Stimulated activated CD8-positive, alpha-beta memory T cell treated with anti-CD3 and anti-CD28 coated beads, Interleukin-15, amount 100 ng/mL, for 24 hours (primary cell): ENCODE measurements around the gene SMIM44.
A peak's percentile ranks its signal among the peaks of the same experiment; 100 is the strongest.
"Not testable (repeated sequence)": the region's sequence is repeated elsewhere in the genome, so short reads cannot be mapped to it uniquely, and the experiment has no call there.

Experiments
- DNase-seq: peaks from one replicate; pipeline ENCODE4 v3.0.0-alpha.2; 2020; ENCODE audit warnings: low read depth

SMIM44 gene

DNA sequence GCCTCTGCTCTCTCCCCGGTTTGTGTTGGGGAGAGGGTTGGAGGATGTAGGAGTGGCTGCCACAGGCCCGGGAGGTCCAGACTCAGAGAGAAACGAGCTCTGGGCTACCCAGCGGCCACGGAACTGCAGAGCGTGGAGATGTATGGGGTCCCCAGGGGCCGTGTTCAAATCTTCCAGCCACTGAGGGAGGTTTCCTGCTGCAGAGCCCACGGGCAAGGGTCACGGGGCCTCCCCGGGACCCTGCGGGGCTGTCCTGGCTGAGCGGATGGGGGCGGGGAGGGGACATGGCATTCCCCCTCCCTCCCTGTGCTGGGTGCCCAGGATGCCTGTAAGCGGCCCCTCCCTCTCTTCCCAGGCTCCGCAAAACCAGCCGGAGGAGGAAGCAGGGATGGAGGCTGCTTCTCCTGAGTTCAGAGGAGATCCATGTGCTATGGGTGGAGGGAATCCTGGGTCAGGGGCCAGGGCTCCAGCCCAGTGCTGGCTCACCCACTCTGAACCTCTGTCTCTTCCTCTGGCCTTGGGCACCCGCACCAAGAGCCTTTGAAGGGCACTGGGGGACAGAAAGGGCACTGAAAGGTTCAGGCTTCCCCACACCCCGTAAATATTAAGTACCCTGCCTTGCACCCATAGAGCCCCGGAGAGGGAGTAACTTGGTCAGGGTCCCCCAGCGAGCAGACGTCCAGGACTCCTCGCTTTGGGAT, 25.6 kb downstream of the SMIM44 start:
- DNase-seq, result no peak

- DNase-seq, result no peak
These were observed 26.2 kb downstream of the SMIM44 start for GRCh38 chr19:3456925-3457527.

GRCh38 chr19:3455960-3456601, 27.2 kb downstream of the SMIM44 start:
- DNase-seq, result no peak

- no peak for DNase-seq
These were observed 27.8 kb downstream of the SMIM44 start for GRCh38 chr19:3455393-3455955.

DNA sequence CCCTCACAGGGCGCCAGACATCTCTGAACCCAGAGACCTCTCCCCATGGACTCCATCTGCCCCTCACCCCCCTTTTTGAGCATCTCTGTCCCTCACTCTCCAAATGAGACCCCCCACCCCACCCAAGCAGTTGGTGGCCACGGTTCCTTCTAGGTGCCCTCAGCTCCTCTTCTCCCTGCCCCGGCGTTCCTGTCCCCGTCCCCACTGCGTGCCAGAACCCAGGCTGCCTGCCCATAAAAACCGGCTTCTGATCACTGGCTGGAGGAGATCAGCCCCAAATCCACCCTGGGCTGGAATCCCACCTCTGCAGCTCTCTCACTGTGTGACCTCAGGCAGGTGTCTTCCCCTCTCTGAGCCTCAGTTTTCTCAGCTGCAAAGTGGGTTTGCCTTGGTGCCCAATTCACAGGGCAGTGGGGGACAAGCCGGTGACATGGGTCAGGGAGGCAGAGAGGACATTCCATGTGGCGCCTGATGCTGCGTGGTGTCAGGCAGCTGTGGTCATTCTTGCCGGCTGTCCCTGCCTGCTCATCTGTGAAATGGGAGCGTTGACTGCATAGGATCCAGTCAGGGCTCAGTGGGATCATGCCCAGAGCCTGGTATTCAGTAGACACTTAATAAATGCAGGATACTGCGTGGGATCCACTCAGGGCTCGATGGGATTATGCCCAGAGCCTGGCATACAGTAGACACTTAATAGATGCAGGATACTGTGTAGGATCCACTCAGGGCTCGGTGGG, 28.4 kb downstream of the SMIM44 start:
- no peak for DNase-seq

DNA sequence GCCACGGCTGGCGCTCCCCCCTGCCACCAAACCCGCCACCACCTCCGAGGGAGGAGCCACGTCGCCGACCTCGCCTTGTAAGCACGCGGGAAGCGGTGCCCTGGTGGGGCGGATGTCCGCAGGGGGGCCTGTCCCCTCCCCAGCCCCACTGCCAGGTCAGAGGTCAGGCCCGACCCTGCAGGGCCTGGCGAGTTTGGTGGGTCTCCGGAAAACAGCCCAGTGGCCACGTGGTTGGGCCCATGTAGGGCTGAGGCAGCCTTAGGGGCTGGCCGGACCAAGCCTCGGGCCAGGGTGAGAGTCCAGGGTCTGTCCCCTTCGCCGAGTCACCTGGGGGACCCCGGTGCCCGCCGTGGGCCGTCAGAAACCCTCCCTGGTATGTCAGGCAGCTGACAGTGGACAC, 29.4 kb downstream of the SMIM44 start:
- DNase-seq, result no peak

DNA sequence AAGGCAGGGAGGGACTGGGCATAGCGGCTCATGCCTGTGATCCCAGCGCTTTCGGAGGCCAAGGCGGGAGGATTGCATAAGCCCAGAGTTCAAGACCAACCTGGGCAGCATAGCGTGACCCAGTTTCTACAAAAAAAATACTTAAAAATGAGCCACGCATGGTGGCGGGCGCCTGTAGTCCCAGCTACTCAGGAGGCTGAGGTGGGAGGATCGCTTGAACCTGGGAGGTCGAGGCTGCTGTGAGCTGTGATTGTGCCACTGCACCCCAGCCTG, 30.4 kb downstream of the SMIM44 start:
- DNase-seq, result not testable (repeated sequence)

DNA sequence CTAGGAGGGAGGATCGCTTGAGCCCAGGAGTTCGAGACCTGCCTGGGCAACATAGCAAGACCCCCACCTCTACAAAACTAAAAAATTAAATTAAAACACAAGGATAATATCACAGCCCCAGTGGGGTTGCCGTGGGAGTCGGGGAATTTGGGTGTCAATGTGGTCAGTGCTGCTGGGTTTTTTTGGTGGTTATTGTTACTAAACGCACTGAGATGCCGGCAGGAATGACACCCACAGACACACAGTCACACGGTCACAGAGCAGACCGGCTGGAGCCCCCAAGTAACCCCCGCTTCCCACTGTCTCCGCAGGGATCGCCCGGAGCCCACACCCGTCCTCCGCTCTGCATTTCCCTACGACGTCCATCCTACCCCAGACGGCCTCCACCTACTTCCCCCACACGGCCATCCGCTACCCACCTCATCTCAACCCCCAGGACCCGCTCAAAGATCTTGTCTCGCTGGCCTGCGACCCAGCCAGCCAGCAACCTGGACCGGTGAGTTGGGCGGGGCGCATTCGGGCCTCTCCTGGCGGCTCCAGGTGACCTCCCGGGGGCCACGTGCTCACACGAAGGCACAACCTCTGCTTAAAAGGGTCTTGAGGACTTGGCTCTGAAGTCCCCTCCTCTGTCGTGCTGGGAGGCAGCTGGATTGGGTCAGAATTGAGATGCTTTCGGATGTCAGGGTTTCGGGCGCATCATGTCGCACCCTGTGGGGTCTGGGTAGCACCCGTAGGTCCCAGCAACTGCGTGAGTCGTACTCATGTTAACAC, 30.9 kb downstream of the SMIM44 start:
- DNase-seq, result no peak

- DNase-seq, result no peak
These were observed 31.8 kb downstream of the SMIM44 start for GRCh38 chr19:3451451-3451866.

DNA sequence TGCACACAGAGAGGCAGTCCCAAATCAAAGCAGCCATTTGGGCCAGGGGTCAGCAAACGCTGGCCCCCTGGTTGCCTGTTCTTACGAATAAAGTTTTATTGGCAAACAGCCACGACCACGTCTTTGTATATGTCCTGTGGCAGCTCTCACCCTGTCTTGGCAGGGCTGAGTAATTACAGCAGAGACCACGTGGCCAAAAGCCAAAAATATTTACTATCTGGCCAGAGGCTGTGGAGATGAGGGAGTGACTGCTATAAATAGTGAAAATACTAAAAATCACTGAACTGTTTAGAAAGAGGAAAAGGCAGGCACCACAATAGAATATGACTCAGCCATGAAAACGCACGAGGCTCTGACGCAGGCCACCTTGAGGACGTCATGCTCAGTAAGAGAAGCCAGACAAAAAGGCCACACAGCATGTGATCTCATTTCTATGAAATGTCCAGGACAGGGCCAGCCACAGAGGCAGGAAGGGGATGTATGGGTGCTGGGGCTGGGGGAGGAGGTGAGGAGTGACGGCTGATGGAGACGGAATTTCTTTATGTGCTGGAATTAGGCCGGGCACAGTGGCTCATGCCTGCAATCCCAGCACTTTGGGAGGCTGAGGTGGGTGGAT, 32.3 kb downstream of the SMIM44 start:
- DNase-seq, result no peak

GRCh38 chr19:3448616-3449334, 34.5 kb downstream of the SMIM44 start:
- no peak for DNase-seq

GRCh38 chr19:3446657-3447056, 36.6 kb downstream of the SMIM44 start:
- DNase-seq, result not testable (repeated sequence)

DNA sequence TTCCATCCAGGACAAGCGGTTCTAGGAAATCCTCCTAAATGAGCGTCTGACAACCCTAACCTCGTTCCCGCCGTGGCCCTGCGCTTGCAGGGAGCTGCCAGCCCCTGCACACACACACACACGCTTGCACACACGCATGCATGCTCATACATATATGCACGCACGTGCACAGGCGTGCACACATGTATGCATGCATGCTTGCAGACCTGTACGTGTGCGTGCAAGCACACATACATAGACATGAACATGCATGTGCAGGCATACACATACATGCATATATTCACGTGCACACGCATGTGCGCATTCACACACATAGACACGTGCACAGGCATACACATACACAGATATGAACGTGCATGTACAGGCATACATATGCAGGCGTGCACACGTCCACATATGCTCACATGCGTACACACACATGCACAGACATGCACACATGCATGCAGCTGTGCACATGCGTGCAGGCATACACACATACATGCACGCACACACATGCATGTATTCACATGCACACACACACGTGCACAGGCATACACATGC, 38.5 kb downstream of the SMIM44 start:
- DNase-seq, result no peak

DNA sequence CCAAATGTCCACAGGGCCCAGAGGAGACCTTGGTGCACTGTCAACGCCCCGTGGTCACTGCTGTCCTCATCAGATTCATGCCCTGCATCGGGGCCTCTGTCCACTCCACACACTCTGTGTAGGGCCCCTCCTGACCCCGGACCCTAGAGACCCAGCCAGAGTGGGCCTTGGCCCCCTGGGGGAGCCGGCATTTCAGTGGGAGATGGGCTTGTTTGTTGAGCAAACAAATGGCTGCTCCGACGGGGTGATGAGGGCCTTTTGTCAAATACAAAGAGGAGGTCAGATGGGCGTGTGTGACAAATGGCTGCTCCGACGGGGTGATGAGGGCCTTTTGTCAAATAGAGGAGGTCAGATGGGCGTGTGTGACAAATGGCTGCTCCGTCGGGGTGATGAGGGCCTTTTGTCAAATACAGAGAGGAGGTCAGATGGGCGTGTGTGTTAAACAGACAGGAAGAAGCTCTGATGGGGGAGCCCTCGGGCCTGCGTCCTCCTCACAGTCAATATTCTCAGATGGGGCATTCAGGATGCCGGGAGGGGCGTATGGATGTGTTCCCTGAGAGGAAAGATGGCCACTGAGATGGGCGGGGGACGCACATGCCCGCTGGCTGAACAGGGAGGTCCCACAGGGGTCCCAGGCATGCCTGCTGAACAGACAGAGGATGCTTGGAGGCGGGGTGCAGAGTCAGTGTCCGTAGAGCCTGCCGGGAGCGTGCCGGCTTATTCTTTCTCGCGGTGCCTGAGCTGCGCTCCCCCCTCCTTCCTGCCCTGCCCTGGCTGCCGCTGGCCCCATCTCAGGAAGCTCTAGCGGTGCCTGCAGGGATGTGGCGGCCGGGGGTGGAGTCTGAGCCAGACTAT, 39.2 kb downstream of the SMIM44 start:
- no peak for DNase-seq

DNA sequence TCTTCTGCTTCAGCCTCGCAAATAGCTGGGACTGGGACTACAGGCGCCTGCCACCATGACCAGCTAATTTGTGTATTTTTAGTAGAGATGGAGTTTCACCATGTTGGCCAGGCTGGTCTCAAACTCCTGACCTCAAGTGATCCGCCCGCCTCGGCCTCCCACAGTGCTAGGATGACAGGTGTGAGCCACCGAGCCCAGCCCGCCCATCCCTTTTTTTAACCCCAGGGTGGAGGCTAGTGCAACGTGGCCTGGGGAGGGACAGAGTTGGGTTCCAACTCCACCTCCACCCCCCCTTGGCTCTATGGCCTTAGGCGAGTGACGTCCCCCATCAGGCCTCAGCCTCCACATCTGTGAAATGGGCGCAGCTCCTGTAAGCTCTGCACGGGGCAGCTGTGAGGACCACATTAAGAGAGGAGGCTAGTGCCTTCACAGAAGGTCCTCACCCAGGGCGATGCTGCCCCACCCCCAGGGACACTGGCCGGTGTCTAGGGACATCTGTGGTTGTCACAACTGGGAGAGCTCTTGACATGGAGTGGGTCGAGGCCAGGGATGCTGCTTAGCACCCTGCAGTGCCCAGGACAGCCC, 40.7 kb downstream of the SMIM44 start:
- no peak for DNase-seq

DNA sequence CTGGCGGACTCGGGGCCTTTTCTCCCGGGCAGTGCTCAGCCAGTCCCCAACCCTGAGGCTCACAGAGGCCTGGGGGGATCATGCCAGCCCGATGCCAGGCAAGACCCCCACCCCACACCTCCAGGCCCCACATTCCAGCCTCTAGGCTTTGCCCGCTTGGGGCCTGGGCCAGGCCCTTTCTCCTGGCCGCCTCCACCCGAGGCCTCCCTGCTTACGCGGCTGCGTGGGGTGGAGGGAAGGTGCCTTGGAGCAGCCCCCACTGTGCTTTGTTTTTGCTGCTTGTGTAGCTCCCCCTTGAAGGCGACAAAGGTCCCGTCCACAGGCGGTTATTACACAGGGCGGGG, 41.3 kb downstream of the SMIM44 start:
- DNase-seq, result no peak

- DNase-seq, result no peak
These were observed 41.9 kb downstream of the SMIM44 start for GRCh38 chr19:3441089-3441985.

DNA sequence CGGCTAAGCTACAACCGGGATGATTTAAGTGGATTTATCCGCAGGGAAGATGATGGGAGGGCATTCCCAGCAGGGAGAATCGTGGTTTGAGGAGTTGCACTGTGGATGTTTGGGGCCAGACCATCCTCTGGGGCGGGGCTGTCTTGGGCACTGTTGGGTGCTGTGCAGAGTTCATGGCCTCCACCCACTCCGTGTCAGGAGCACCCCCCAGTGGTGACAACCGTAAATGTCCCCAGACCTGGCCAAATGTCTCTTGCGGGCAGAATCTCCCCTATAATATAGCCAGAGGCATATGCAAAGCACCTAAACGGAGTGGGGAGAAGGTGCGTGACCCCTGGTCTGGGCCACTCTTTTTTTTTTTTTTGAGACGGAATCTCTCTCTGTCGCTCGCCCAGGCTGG, 43.2 kb downstream of the SMIM44 start:
- peak; percentile 16 for DNase-seq
